Loucy (cell line): ENCODE results near the gene CLNK.

Experiments
- H2AFZ ChIP-seq: fragments of 200-600 bp; sonication (generic); 2 replicates; pipeline ENCODE4 v1.6.0; 2016; ENCODE audit warnings: antibody characterized with exemption, mild to moderate bottlenecking, low read length, moderate library complexity
- H3F3A ChIP-seq: fragments of 200-600 bp; 2 replicates; pipeline ENCODE4 v1.6.0; 2016; ENCODE audit warnings: antibody characterized with exemption, low read depth, mild to moderate bottlenecking
- H3K27me3 ChIP-seq: fragments of 200-600 bp; sonication (generic); 2 replicates; pipeline ENCODE4 v1.6.1; 2014; ENCODE audit warnings: low read length, mild to moderate bottlenecking; ENCODE audit not compliant: insufficient read depth, poor library complexity, severe bottlenecking
- H3K36me3 ChIP-seq: fragments of 200-600 bp; sonication (generic); 2 replicates; pipeline ENCODE4 v1.6.1; 2016; ENCODE audit warnings: low read length; ENCODE audit not compliant: insufficient read depth
- H3K4me1 ChIP-seq: fragments of 200-600 bp; sonication (generic); 2 replicates; pipeline ENCODE4 v1.5.1; 2014; ENCODE audit warnings: low read length, mild to moderate bottlenecking; ENCODE audit not compliant: insufficient read depth, poor library complexity, severe bottlenecking
- H3K4me2 ChIP-seq: fragments of 200-600 bp; sonication (generic); 2 replicates; pipeline ENCODE4 v1.6.0; 2014; ENCODE audit warnings: antibody characterized with exemption, low read length, low read depth, mild to moderate bottlenecking; ENCODE audit not compliant: poor library complexity, severe bottlenecking
- H3K4me3 ChIP-seq: fragments of 200-600 bp; sonication (generic); 2 replicates; pipeline ENCODE4 v1.5.1; 2014; ENCODE audit warnings: low read length, mild to moderate bottlenecking, mixed read lengths; ENCODE audit not compliant: poor library complexity, severe bottlenecking
- H3K79me2 ChIP-seq: fragments of 200-600 bp; sonication (generic); 2 replicates; pipeline ENCODE4 v1.6.1; 2014; ENCODE audit warnings: low read length; ENCODE audit not compliant: insufficient read depth
- H3K9ac ChIP-seq: fragments of 200-600 bp; sonication (generic); 2 replicates; pipeline ENCODE4 v1.6.0; 2014; ENCODE audit warnings: mild to moderate bottlenecking, low read depth, low read length, moderate library complexity; ENCODE audit not compliant: poor library complexity, severe bottlenecking
- H3K9me2 ChIP-seq: fragments of 200-600 bp; sonication (generic); replicated peaks from 2 replicates; pipeline ENCODE4 v1.6.1; 2016; ENCODE audit warnings: low read depth, low read length, mixed read lengths
- H3K9me3 ChIP-seq: fragments of 200-600 bp; sonication (generic); 2 replicates; pipeline ENCODE4 v1.6.1; 2014; ENCODE audit warnings: mild to moderate bottlenecking, antibody characterized with exemption, low read length, low read depth; ENCODE audit not compliant: insufficient read depth
- H4K20me1 ChIP-seq: fragments of 200-600 bp; sonication (generic); 2 replicates; pipeline ENCODE4 v1.6.0; 2014; ENCODE audit warnings: antibody characterized with exemption, low read length, mild to moderate bottlenecking; ENCODE audit not compliant: insufficient read depth, poor library complexity, severe bottlenecking
- EZH2phosphoT487 ChIP-seq: fragments of 200-600 bp; IDR thresholded peaks from 2 replicates; pipeline ENCODE4 v1.6.1; 2018; ENCODE audit warnings: antibody characterized with exemption, mild to moderate bottlenecking, moderate library complexity, borderline replicate concordance
- TF ChIP-seq, protein P1 (sequence below): fragments of 200-600 bp; sonication (generic); conservative IDR thresholded peaks from 2 replicates; pipeline ENCODE4 v1.5.1; 2014; ENCODE audit warnings: mild to moderate bottlenecking, antibody characterized with exemption, low read length

Gene CLNK

DNA sequence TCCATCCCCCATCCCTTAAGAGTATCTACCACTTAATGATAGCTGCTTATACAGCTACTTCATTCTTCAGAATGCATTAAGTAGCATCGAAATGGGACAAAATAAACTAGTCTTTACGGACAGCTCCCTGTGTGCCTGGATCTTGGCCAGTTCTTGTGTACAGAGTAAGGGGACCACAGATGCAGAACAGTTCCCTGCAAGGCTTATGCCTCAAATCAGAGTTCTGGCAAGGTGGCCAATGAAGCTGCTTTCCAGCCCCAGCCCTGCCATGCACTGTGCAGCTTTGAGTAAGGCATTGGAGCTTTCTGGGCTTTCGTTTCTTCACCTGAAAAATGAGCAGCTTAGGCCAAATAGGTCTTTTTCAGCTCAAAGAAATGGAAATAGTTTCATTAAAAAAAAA lies 14.2 kb downstream of the CLNK start:
- Histone ChIP-seq H3K4me1 (peaks cover 69% of the 10 kb centered on the region), H3K4me2 (peak overlapping the region; percentile 37), H3F3A (peaks cover 14% of the 10 kb centered on the region), H3K9ac (peak overlapping the region; percentile 15), H4K20me1 (no peaks in the 10 kb centered on the region), H3K9me3 (no peaks in the 10 kb centered on the region), H3K4me3 (no peak overlapping the region), H3K36me3 (no peaks in the 10 kb centered on the region), H3K27me3 (no peaks in the 10 kb centered on the region), H2AFZ (no peak overlapping the region), H3K9me2 (no peaks in the 10 kb centered on the region), H3K79me2 (peaks cover 5% of the 10 kb centered on the region; the same call in 1 of the 2 replicates)
- no peak for TF ChIP-seq EZH2phosphoT487
- TF ChIP-seq, protein P1, sequence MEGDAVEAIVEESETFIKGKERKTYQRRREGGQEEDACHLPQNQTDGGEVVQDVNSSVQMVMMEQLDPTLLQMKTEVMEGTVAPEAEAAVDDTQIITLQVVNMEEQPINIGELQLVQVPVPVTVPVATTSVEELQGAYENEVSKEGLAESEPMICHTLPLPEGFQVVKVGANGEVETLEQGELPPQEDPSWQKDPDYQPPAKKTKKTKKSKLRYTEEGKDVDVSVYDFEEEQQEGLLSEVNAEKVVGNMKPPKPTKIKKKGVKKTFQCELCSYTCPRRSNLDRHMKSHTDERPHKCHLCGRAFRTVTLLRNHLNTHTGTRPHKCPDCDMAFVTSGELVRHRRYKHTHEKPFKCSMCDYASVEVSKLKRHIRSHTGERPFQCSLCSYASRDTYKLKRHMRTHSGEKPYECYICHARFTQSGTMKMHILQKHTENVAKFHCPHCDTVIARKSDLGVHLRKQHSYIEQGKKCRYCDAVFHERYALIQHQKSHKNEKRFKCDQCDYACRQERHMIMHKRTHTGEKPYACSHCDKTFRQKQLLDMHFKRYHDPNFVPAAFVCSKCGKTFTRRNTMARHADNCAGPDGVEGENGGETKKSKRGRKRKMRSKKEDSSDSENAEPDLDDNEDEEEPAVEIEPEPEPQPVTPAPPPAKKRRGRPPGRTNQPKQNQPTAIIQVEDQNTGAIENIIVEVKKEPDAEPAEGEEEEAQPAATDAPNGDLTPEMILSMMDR, result no peak

DNA sequence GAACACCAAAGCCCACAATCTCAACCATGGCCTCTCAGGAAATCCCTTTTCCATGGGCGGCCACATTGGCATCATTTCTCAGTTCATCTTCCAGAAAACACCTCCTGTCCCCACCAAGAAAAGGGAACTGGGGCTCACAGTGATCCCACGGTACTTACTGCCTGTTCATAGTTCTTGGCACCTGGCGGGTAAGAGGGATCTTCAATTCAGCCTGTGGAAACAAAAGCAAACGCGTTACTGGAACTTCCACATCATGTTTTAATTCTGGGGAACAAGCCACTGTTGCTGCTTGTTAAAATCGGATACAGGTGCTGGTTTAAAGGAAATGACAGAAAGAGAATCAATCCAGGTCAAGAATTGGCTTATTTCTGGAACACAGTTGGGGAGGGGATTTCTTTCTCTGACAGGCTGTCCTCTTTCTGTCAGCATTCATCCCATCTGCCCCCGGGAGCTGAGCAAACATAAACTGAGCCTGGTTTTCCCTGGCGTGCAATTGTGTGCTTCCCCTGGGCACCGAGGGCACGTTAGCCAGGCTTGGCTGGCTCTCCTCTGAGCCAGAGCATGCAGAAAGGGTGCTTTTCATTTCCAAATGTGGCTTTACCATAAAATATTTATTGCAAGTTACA lies 16.8 kb downstream of the CLNK start:
- Histone ChIP-seq H2AFZ (no peak overlapping the region), H3K4me1 (peaks cover 62% of the 10 kb centered on the region), H3F3A (peaks cover 14% of the 10 kb centered on the region), H4K20me1 (no peaks in the 10 kb centered on the region), H3K27me3 (no peaks in the 10 kb centered on the region), H3K4me3 (no peak overlapping the region), H3K79me2 (no peaks in the 10 kb centered on the region), H3K4me2 (no peak overlapping the region), H3K9me2 (no peaks in the 10 kb centered on the region), H3K36me3 (no peaks in the 10 kb centered on the region), H3K9me3 (no peaks in the 10 kb centered on the region), H3K9ac (no peak overlapping the region)
- no peak for TF ChIP-seq EZH2phosphoT487
- TF ChIP-seq, protein P1, result no peak

DNA sequence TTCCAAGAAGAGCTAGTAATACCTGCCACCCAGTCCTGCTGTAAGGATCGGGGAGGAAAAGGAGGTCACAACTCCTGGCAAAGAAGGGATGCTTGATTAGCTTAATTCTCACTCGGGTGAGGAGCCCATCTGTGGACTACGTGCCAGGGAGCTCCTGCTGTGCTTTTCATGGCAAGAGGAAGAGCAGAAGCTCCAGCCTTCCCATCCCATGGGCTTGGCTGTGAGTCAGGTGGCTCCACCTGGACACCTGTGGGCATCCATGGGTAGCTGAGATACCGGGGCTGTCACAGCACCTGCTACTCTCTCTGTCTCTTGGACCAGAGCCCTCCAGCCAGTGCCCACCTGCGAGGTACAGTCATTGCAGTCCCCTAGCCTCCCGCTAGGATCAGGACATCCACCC lies 18.0 kb downstream of the CLNK start:
- Histone ChIP-seq H3K36me3 (no peaks in the 10 kb centered on the region), H3K4me3 (no peak overlapping the region), H3K27me3 (no peaks in the 10 kb centered on the region), H3K9ac (no peak overlapping the region), H2AFZ (no peak overlapping the region), H3K79me2 (no peaks in the 10 kb centered on the region), H4K20me1 (no peaks in the 10 kb centered on the region), H3K4me2 (no peak overlapping the region), H3K9me2 (no peaks in the 10 kb centered on the region), H3F3A (peaks cover 8% of the 10 kb centered on the region), H3K9me3 (no peaks in the 10 kb centered on the region), H3K4me1 (peaks cover 56% of the 10 kb centered on the region)
- no peak for TF ChIP-seq EZH2phosphoT487
- TF ChIP-seq, protein P1, result no peak
